K562 (cell line): Measurements from ENCODE around the gene ZNRD2. TPM values are rescaled to one million over a fixed set of nuclear protein-coding genes. Genes with fewer than 3 reads are reported as not detected.
A peak's percentile ranks its signal among the peaks of the same experiment; 100 is the strongest.

ENCODE experiments used
- CBFB ChIP-seq: sonication (generic); formaldehyde crosslinking; IDR thresholded peaks from 2 replicates; pipeline ENCODE4 v1.4.0; 2020; ENCODE audit warnings: mild to moderate bottlenecking, missing genetic modification reagents
- CHD2 ChIP-seq: IDR thresholded peaks from 2 replicates; pipeline ENCODE4 v1.6.1; 2011; ENCODE audit warnings: low read depth, low read length
- ETV5 ChIP-seq: sonication (generic); formaldehyde crosslinking; IDR thresholded peaks from 2 replicates; pipeline ENCODE4 v1.4.0; 2020; ENCODE audit warnings: low read depth, mild to moderate bottlenecking, missing genetic modification reagents
- GTF2A2 ChIP-seq: IDR thresholded peaks from 2 replicates; pipeline ENCODE4 v1.6.1; 2016; ENCODE audit warnings: mild to moderate bottlenecking, missing genetic modification characterization, missing compliant biosample characterization
- HNRNPUL1 ChIP-seq: fragments of 200-400 bp; formaldehyde crosslinking; IDR thresholded peaks from 2 replicates; pipeline ENCODE4 v1.6.1; 2017; ENCODE audit warnings: low read length
- NCOA2 ChIP-seq, 2 experiments: fragments of 450-650 bp; IDR thresholded peaks; 2 replicates each; pipeline ENCODE4 v1.6.1; 2018; ENCODE audit warnings: mild to moderate bottlenecking in 2 of 2, moderate library complexity in 1 of 2; ENCODE audit not compliant: partially characterized antibody in 2 of 2
- NEUROD1 ChIP-seq: fragments of 150-350 bp; IDR thresholded peaks from 2 replicates; pipeline ENCODE4 v1.6.1; 2014; ENCODE audit warnings: borderline replicate concordance, low read length, low read depth; ENCODE audit not compliant: partially characterized antibody
- POLR2H ChIP-seq: IDR thresholded peaks from 2 replicates; pipeline ENCODE4 v1.6.1; 2016; ENCODE audit warnings: missing genetic modification characterization, low read depth, mild to moderate bottlenecking, control low read depth, missing compliant biosample characterization, moderate library complexity
- POLR3A ChIP-seq: IDR thresholded peaks from 2 replicates; pipeline ENCODE4 v1.6.1; 2011; ENCODE audit warnings: borderline replicate concordance, mild to moderate bottlenecking, moderate library complexity; ENCODE audit not compliant: insufficient read length, insufficient read depth; ENCODE audit errors: extremely low read depth
- TRIM28 ChIP-seq: fragments of 450-650 bp; IDR thresholded peaks from 2 replicates; pipeline ENCODE4 v1.6.1; 2017
- TSC22D4 ChIP-seq: fragments of 450-650 bp; IDR thresholded peaks from 2 replicates; pipeline ENCODE4 v1.6.1; 2016; ENCODE audit warnings: missing genetic modification characterization, missing biosample characterization, control low read depth
- ZNF184 ChIP-seq: sonication (generic); formaldehyde crosslinking; IDR thresholded peaks from 2 replicates; pipeline ENCODE4 v1.5.0; 2020; ENCODE audit warnings: missing genetic modification reagents
- ZNF24 ChIP-seq: fragments of 450-650 bp; IDR thresholded peaks from 2 replicates; pipeline ENCODE4 v1.6.1; 2016
- ZSCAN32 ChIP-seq: fragments of 450-650 bp; formaldehyde crosslinking; IDR thresholded peaks from 2 replicates; pipeline ENCODE4 v1.4.0; 2020; ENCODE audit warnings: mild to moderate bottlenecking, moderate library complexity
- polyA plus RNA-seq, 8 experiments: library from polyadenylated mRNA; depleted of rRNA in 4 of 8; stranded (reverse) in 5 of 8; unstranded in 3 of 8; fragments of >200 nt; fragmentation: Nextera tagmentation in 2 of 8; fragmentation: Illumina TruSeq in 1 of 8; extraction: Ambion mirVana in 2 of 8; extraction: Trizol in 1 of 8; gene quantifications; 2 replicates each; pipeline versions ENCODE4 v1.2.1 to v1.2.3, GENCODE V29; 2011 to 2014; ENCODE audit warnings: inconsistent platforms in 1 of 8, missing spikeins in 1 of 8
- total RNA-seq, 7 experiments: library from RNA; depleted of rRNA in 6 of 7; stranded (reverse); fragments of >200 nt in 6 of 7; fragmentation: Illumina TruSeq in 2 of 7; extraction: Trizol in 2 of 7; gene quantifications; 2 replicates each; pipeline versions ENCODE4 v1.2.1 to v1.2.3, GENCODE V29; 2011 to 2021; ENCODE audit warnings: low replicate concordance in 1 of 7
- TF ChIP-seq, protein P1 (sequence below): fragments of 200-800 bp; sonication (Bioruptor generic); IDR thresholded peaks from 2 replicates; pipeline ENCODE4 v1.6.1; 2017; ENCODE audit warnings: missing genetic modification characterization, missing compliant biosample characterization
- TF ChIP-seq, protein P2 (sequence below), 2 experiments: fragments of 450-650 bp in 1 of 2; IDR thresholded peaks; 2 replicates each; pipeline ENCODE4 v1.6.1; 2011 to 2017; ENCODE audit warnings: low read depth in 2 of 2, antibody characterized with exemption in 1 of 2, borderline replicate concordance in 1 of 2, low read length in 1 of 2, mild to moderate bottlenecking in 1 of 2, mixed read lengths in 1 of 2; ENCODE audit not compliant: control insufficient read depth in 1 of 2
- TF ChIP-seq, protein P3 (sequence below): sonication (generic); formaldehyde crosslinking; IDR thresholded peaks from 2 replicates; pipeline ENCODE4 v1.8.0; 2022; ENCODE audit warnings: mild to moderate bottlenecking, missing genetic modification reagents
- TF ChIP-seq, protein P4 (sequence below): sonication (generic); formaldehyde crosslinking; IDR thresholded peaks from 2 replicates; pipeline ENCODE4 v1.8.0; 2022; ENCODE audit warnings: missing genetic modification reagents, mild to moderate bottlenecking, borderline replicate concordance
- TF ChIP-seq, protein P5 (sequence below): IDR thresholded peaks from 2 replicates; pipeline ENCODE4 v1.6.1; 2016; ENCODE audit warnings: missing genetic modification characterization, missing compliant biosample characterization

ZNRD2 gene
- total and polyA plus RNA-seq, 9 of the 15 experiments (the other 6 are each of a cell fraction or from before 2014, with no cell fraction given) = 13.4 to 129 (median 60.4) TPM

DNA sequence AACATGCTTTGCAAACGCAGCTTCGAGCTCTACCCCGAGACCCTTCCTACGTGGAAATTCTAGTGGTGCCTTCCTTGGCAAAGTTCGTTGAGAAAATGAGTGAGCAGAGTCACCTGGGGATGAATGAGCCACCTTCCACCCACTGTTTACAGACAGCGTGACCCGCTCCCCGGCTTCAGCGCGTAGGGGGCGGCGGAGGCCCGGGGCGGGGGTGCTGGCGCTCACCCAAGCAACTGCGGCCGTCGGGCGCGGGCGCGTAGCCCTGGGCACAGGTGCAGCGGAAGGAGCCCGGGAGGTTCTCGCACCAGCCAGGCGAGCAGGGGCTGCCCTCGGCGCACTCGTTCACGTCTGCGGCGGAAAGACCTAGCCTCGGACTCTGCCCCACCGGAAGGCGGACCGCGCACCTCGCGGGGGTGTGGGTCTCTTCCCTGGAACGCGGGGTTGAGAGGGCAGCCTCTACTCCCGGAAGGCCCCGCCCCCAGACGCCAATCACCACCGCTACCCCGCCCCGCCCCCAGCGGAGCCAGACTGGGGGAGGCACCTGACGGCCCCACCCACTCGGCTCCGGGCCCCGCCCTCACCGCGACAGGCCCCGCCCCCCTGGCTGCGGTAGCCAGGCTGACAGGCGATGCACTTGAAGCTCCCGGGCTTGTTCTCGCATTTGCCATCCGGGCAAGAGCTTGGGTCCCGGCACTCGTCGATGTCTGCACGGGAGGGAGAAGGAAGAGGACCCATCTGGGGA, 23.9 kb upstream of the ZNRD2 start (continued):
- TF ChIP-seq, protein P1, sequence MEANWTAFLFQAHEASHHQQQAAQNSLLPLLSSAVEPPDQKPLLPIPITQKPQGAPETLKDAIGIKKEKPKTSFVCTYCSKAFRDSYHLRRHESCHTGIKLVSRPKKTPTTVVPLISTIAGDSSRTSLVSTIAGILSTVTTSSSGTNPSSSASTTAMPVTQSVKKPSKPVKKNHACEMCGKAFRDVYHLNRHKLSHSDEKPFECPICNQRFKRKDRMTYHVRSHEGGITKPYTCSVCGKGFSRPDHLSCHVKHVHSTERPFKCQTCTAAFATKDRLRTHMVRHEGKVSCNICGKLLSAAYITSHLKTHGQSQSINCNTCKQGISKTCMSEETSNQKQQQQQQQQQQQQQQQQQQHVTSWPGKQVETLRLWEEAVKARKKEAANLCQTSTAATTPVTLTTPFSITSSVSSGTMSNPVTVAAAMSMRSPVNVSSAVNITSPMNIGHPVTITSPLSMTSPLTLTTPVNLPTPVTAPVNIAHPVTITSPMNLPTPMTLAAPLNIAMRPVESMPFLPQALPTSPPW (CRISPR knock-in tag) = peak; percentile 84
- TF ChIP-seq POLR2H (no peak), HNRNPUL1 (no peak), ZNF24 (no peak), ZSCAN32 (no peak), CBFB (CRISPR knock-in tag) (no peak), NCOA2 (IDR thresholded peaks at IDR 0.05; ENCODE audit: partially characterized antibody in 2 of 2) (no peak), ETV5 (CRISPR knock-in tag) (peak; percentile 71), TRIM28 (no peak), ZNF184 (CRISPR knock-in tag) (no peak), CHD2 (no peak), GTF2A2 (tag) (no peak), POLR3A (no peak), TSC22D4 (tag) (no peak), NEUROD1 (peak; percentile 5)
- TF ChIP-seq, protein P2, sequence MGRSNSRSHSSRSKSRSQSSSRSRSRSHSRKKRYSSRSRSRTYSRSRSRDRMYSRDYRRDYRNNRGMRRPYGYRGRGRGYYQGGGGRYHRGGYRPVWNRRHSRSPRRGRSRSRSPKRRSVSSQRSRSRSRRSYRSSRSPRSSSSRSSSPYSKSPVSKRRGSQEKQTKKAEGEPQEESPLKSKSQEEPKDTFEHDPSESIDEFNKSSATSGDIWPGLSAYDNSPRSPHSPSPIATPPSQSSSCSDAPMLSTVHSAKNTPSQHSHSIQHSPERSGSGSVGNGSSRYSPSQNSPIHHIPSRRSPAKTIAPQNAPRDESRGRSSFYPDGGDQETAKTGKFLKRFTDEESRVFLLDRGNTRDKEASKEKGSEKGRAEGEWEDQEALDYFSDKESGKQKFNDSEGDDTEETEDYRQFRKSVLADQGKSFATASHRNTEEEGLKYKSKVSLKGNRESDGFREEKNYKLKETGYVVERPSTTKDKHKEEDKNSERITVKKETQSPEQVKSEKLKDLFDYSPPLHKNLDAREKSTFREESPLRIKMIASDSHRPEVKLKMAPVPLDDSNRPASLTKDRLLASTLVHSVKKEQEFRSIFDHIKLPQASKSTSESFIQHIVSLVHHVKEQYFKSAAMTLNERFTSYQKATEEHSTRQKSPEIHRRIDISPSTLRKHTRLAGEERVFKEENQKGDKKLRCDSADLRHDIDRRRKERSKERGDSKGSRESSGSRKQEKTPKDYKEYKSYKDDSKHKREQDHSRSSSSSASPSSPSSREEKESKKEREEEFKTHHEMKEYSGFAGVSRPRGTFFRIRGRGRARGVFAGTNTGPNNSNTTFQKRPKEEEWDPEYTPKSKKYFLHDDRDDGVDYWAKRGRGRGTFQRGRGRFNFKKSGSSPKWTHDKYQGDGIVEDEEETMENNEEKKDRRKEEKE (IDR thresholded peaks at IDR 0.05; ENCODE audit: borderline replicate concordance in 1 of 2, control insufficient read depth in 1 of 2, low read depth in 2 of 2, low read length in 1 of 2) = no peak
- TF ChIP-seq, protein P3, sequence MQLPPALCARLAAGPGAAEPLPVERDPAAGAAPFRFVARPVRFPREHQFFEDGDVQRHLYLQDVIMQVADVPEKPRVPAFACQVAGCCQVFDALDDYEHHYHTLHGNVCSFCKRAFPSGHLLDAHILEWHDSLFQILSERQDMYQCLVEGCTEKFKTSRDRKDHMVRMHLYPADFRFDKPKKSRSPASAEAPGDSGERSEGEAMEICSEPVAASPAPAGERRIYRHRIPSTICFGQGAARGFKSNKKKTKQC (CRISPR knock-in tag) = no peak
- TF ChIP-seq, protein P4, sequence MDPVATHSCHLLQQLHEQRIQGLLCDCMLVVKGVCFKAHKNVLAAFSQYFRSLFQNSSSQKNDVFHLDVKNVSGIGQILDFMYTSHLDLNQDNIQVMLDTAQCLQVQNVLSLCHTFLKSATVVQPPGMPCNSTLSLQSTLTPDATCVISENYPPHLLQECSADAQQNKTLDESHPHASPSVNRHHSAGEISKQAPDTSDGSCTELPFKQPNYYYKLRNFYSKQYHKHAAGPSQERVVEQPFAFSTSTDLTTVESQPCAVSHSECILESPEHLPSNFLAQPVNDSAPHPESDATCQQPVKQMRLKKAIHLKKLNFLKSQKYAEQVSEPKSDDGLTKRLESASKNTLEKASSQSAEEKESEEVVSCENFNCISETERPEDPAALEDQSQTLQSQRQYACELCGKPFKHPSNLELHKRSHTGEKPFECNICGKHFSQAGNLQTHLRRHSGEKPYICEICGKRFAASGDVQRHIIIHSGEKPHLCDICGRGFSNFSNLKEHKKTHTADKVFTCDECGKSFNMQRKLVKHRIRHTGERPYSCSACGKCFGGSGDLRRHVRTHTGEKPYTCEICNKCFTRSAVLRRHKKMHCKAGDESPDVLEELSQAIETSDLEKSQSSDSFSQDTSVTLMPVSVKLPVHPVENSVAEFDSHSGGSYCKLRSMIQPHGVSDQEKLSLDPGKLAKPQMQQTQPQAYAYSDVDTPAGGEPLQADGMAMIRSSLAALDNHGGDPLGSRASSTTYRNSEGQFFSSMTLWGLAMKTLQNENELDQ (CRISPR knock-in tag) = no peak
- TF ChIP-seq, protein P5, sequence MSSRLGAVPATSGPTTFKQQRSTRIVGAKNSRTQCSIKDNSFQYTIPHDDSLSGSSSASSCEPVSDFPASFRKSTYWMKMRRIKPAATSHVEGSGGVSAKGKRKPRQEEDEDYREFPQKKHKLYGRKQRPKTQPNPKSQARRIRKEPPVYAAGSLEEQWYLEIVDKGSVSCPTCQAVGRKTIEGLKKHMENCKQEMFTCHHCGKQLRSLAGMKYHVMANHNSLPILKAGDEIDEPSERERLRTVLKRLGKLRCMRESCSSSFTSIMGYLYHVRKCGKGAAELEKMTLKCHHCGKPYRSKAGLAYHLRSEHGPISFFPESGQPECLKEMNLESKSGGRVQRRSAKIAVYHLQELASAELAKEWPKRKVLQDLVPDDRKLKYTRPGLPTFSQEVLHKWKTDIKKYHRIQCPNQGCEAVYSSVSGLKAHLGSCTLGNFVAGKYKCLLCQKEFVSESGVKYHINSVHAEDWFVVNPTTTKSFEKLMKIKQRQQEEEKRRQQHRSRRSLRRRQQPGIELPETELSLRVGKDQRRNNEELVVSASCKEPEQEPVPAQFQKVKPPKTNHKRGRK (tag) = no peak
